ENCODE measurements around the gene MYL6. TPM values are rescaled to one million over a fixed set of nuclear protein-coding genes. Genes with fewer than 3 reads are reported as not detected.
A peak's percentile ranks its signal among the peaks of the same experiment; 100 is the strongest.

The MYL6 gene
- total RNA-seq, 1 experiment from 2014 or later, result 554 TPM

DNA sequence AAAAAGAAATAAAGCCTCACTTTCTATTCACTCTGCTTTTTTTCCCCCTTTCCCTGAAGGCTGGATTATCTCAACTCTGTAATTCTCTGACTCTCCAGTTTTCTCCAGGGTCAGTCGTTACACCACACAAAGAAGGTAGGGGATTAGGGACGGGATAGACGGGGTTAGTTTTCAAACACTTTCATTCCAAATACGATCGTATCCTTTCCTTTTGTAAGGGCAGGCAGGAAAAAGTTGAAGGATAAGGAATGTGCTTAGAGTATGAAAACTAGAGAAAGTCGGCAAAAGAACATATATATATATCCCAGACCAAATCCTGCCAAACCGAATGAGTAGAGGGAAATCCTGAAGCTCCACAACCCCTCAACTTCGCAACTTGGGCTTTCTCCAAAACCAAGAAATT, 30.7 kb upstream of the MYL6 start:
- RAD21 ChIA-PET (ENCODE audit: low non-redundant PET in 1 of 2, low total read pairs in 2 of 2, uncharacterized antibody in 2 of 2, unreplicated experiment in 2 of 2), result interaction anchor here (1.1 to 1.3 kb wide), 2 partner anchors 24 to 62 kb away, joined by 3 to 6 read pairs; partner anchors contain the start of genes MYL6B (in 1 of the 2) and SMARCC2 (in 1 of the 2)
- peak overlapping the region; percentile 2; the same call in 1 of the 2 replicates for H3K27ac ChIP-seq (ENCODE audit: low read depth, low read length)
- no peak for DNase-seq (ENCODE audit: low read depth, low spot score)
- peaks cover 29% of the 10 kb centered on the region for H3K79me2 ChIP-seq (ENCODE audit: insufficient read depth, low read length)
- peak overlapping the region; percentile 66 for H3K4me2 ChIP-seq (ENCODE audit: low read length)
- intact Hi-C loops (cut with micrococcal nuclease), result loop anchor here (2.0 kb wide), 1 partner anchor 337 kb away; no protein-coding TSS in a partner anchor
- H3K9me2 ChIP-seq (ENCODE audit: insufficient read depth), result no peaks in the 10 kb centered on the region
- CTCF ChIA-PET, result interaction anchor here (0.7 to 1.9 kb wide), 8 partner anchors 9 to 389 kb away, joined by 3 to 24 read pairs (median 4); partner anchors contain the start of genes MYL6, MYL6B, PA2G4 and SMARCC2
- TF ChIP-seq FOSL1 (IDR thresholded peaks at IDR 0.05; ENCODE audit: low read depth) (no peak), CEBPB (IDR thresholded peaks at IDR 0.05; ENCODE audit: low read depth) (no peak), ZBTB33 (IDR thresholded peaks at IDR 0.05; ENCODE audit: extremely low read depth, insufficient replicate concordance, low read length) (no peak), ZFX (IDR thresholded peaks at IDR 0.05) (no peak), ELF1 (IDR thresholded peaks at IDR 0.05; ENCODE audit: borderline replicate concordance, low read depth) (no peak), EZH2 (IDR thresholded peaks at IDR 0.05) (no peak), POLR2AphosphoS5 (IDR thresholded peaks at IDR 0.05; ENCODE audit: low read depth, low read length) (no peak), REST (IDR thresholded peaks at IDR 0.05; ENCODE audit: low read depth) (no peak), YY1 (IDR thresholded peaks at IDR 0.05; ENCODE audit: extremely low read depth, insufficient replicate concordance, low read depth, low read length) (no peak), CBX3 (IDR thresholded peaks at IDR 0.05; ENCODE audit: low read depth) (no peak), SRF (IDR thresholded peaks at IDR 0.05; ENCODE audit: low read depth) (no peak), EZH2phosphoT487 (IDR thresholded peaks at IDR 0.05; ENCODE audit: borderline replicate concordance) (no peak), EGR1 (IDR thresholded peaks at IDR 0.05; ENCODE audit: low read depth) (no peak), SIN3A (IDR thresholded peaks at IDR 0.05; ENCODE audit: low read depth) (no peak), JUND (IDR thresholded peaks at IDR 0.05) (no peak), TCF7L2 (IDR thresholded peaks at IDR 0.05; ENCODE audit: borderline replicate concordance, extremely low read depth, insufficient read depth, insufficient read length) (no peak), RAD21 (IDR thresholded peaks at IDR 0.05; ENCODE audit: low read depth) (no peak), SP1 (IDR thresholded peaks at IDR 0.05; ENCODE audit: low read depth) (no peak)
- TF ChIP-seq, protein P1, sequence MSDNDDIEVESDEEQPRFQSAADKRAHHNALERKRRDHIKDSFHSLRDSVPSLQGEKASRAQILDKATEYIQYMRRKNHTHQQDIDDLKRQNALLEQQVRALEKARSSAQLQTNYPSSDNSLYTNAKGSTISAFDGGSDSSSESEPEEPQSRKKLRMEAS (IDR thresholded peaks at IDR 0.05), result no peak
- TF ChIP-seq, protein P2, sequence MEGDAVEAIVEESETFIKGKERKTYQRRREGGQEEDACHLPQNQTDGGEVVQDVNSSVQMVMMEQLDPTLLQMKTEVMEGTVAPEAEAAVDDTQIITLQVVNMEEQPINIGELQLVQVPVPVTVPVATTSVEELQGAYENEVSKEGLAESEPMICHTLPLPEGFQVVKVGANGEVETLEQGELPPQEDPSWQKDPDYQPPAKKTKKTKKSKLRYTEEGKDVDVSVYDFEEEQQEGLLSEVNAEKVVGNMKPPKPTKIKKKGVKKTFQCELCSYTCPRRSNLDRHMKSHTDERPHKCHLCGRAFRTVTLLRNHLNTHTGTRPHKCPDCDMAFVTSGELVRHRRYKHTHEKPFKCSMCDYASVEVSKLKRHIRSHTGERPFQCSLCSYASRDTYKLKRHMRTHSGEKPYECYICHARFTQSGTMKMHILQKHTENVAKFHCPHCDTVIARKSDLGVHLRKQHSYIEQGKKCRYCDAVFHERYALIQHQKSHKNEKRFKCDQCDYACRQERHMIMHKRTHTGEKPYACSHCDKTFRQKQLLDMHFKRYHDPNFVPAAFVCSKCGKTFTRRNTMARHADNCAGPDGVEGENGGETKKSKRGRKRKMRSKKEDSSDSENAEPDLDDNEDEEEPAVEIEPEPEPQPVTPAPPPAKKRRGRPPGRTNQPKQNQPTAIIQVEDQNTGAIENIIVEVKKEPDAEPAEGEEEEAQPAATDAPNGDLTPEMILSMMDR (IDR thresholded peaks at IDR 0.05 in 2 of 3, conservative IDR thresholded peaks at IDR 0.05 in 1 of 3; ENCODE audit: borderline replicate concordance in 1 of 3, insufficient read depth in 1 of 3, low read depth in 2 of 3, low read length in 2 of 3), result no peak
- H3K4me1 ChIP-seq (ENCODE audit: control insufficient read depth in 1 of 2, insufficient read depth in 2 of 2, low read length in 2 of 2), result peaks cover 16 to 33% of the 10 kb centered on the region in 2 experiments
- no peaks in the 10 kb centered on the region for H3K27me3 ChIP-seq (ENCODE audit: insufficient read depth, low read length)
- no peak overlapping the region for H2AFZ ChIP-seq (ENCODE audit: low read depth, low read length, poor library complexity, severe bottlenecking)
- H3K9me3 ChIP-seq (ENCODE audit: control insufficient read depth in 1 of 2, insufficient read depth in 1 of 2, low read depth in 1 of 2, low read length in 2 of 2), result no peaks in the 10 kb centered on the region
- H3K9ac ChIP-seq (ENCODE audit: low read length), result peak overlapping the region; percentile 32
- POLR2A ChIA-PET, result interaction anchor here (0.6 to 2.8 kb wide), 18 partner anchors 7 to 389 kb away, joined by 3 to 42 read pairs (median 6); partner anchors contain the start of genes MYL6, MYL6B, PA2G4 and RNF41
- H3K4me3 ChIP-seq (replicated peaks in 1 of 2; ENCODE audit: low read depth in 1 of 2, low read length in 2 of 2), result peak overlapping the region; percentile 19 to 22; a peak in 3 of 4 replicates
- no peak for ATAC-seq
- BruUV-seq (replicated peaks), result TSS peak; percentile 89
- H4K20me1 ChIP-seq (ENCODE audit: insufficient read depth), result no peaks in the 10 kb centered on the region
- peaks cover 12 to 24% of the 10 kb centered on the region in 2 experiments; a peak in 3 of 4 replicates for H3K36me3 ChIP-seq (ENCODE audit: control insufficient read depth in 1 of 2, insufficient read depth in 2 of 2, low read length in 2 of 2)

Measured in HCT116 (cell line).